Hematopoietic multipotent progenitor cell treated with erythropoietin and hydrocortisone succinate and interleukin-3 and kit ligand, for 15 days (in vitro differentiated cells): ENCODE measurements around the gene PTGER3.

Experiments
- DNase-seq: peaks from one replicate; pipeline ENCODE4 v3.0.0-alpha.2; 2015; ENCODE audit warnings: low spot score

The PTGER3 gene

DNA sequence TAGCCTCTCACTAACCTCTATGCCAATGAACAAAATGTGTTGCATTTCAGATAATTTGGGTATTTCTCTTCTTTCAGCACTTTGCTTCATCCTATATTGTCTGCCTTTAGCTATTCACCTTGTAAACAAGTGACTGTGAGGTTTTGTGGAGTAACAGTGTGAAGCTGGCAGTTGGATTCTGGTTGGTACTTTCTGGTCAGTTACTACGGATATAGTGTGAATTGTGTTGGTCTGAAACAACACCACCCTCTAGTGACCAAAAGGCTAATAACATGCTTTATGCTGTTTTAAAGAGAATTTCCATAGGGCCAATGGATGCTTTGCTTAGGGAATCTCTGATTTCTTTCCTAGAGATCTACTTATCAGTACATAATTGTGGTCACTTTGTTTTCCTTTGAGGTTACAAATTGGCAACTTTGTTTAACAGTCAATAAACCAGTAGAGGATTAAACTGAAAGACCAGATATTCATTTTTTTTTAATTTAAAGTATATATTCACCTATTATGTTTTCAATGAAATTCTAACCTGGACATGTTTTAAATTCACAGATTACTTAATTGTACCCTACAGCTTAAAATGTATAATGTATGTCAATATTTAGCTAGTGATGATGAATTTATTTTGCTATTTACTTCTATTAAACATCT is 2.5 kb upstream of the PTGER3 start:
- peak; percentile 56 for DNase-seq

DNA sequence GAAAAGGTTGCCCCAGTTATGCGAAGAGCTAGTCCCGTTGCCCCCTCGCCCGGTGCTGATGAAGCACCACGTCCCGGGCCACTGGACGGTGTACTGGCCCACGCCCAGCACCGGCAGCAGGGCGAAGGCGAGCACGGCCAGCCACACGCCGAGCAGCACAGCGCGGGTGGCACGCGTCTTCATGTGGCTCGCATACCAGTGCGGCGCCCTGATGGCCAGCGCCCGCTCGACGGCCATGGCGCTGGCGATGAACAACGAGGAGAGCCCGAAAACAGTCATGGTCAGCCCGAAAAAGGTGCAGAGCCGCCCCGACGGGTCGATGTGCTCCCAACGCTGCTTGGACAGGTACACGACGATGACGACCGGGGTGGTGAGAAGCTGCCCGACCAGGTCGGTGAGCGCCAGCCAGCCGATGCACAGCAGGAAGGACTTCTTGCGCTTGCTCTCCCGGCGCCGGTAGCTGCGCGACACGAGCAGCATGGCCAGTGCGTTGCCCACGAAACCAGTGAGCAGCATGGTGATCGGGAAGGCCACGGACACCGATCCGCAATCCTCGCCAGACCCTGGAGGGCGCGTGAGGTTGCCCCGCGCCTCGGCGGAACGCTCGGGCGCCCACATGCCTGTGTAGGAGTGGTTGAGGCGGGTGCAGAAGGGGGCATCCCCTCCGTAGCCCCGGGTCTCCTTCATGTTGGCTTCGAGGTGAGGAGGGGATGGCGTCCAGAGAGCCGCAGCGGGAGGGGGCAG is 553 bp downstream of the PTGER3 start:
- no peak for DNase-seq

DNA sequence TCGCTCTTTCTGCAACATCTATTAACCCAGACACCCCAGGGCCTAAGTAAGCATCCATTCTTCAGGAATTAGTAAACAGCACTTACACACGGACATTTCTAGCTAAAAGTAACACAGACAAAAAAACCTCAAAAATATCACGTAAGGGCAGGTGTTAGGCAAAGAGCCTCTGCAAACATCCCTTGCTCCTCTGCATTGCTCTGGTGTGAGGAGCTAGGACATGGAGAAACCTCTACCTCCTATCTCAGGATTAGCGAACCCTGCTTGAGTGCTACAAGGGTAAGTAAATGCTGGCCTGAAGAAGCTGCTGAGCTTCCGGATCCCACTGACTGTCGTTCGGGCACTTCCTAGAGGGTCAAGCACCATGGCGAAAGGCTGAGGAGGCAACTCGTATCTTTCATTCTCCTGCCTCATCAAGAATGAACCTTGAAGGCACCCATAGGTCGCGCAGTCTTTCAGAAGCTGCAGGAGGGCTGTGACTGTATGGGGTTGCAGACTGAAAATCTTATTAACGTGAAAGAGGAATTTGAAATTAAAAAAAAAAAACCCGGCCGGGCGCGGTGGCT is 2.1 kb downstream of the PTGER3 start:
- no peak for DNase-seq

- no peak for DNase-seq
Measured at GRCh38 chr1:71044833-71045232, 2.8 kb downstream of the PTGER3 start.

GRCh38 chr1:71043065-71043464 is 4.6 kb downstream of the PTGER3 start:
- DNase-seq = no peak

DNA sequence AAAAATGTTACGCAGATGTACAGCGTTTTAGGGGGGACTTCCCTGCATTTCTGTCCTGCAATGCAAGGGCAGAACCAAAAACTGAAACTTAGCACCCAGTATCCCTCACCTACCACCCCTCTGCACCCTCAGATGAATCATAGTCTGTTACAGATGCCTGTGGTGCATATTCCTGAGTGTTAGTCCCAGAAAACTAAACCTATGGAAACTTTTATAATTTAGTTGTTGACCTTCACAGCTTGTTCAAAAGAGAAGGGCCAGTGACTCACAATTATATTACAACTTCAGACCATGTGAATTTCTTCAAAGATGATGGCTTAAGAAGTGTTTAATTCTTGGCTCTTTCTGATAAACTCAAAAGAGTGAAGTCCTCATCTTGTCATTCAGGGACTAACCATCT is 5.8 kb downstream of the PTGER3 start:
- no peak for DNase-seq

GRCh38 chr1:71039661-71040262 is 7.9 kb downstream of the PTGER3 start:
- no peak for DNase-seq

GRCh38 chr1:71038942-71039341 is 8.7 kb downstream of the PTGER3 start:
- no peak for DNase-seq

- no peak for DNase-seq
Measured at GRCh38 chr1:71037829-71038620, 9.6 kb downstream of the PTGER3 start.

DNA sequence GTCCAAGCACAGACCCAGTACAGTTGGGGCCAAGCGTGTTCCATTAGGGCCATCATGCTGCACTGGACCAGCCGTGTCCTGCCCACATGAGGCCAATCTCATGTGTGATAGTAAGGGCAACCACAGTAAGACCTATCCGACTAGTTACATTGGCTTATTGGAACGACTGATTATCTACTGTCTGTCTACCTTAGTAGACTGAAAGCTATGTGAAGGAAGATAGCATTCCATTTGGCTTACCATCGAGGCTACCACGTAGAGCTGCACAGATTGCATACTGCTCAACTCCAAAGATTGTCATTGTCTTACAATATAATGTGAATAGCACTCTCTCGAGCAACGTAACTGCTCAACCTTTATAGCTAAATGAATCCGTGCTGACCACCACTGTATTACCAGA is 10.6 kb downstream of the PTGER3 start:
- DNase-seq = no peak

DNA sequence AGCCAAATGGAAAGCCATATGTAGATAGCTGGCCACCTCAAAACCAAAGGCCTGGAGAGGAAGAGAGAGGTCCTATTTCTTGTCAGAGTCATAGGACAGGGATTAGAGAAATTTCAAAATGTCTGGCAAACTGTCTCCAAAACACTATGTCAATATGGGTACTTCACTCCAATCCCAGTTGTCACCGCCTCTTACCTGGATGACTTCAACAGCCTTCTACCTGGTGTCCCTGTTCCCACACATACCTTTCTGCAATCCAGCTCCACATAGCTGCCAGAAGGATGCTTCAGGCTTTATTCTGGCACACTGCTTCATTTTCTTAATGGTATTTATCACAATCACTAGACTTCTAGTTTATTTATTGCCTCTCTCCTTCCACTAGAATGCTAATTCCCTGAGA is 14.5 kb downstream of the PTGER3 start:
- no peak for DNase-seq

GRCh38 chr1:71031426-71031825 is 16.2 kb downstream of the PTGER3 start:
- no peak for DNase-seq

- DNase-seq = no peak
Measured at GRCh38 chr1:71030026-71030425, 17.6 kb downstream of the PTGER3 start.

DNA sequence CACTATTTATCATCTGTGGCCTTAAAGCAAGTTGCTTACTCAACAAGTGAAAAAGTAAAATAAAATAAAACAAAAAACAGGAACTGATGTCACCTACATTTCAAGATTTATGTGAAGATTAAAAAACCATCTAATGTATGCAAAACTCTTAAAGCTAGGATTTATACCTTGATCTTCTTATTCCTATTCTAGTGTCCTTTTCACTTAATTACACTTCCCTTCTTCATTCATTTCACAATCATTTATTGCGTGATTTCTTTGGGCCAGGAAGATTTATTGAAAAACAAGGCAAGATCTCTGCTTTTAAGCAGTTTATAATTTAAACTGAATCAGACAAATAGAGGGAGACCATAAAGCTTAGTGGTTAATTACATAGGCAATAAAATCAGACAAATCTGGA is 18.6 kb downstream of the PTGER3 start:
- DNase-seq = no peak

GRCh38 chr1:71027991-71028390 is 19.6 kb downstream of the PTGER3 start:
- DNase-seq = no peak

DNA sequence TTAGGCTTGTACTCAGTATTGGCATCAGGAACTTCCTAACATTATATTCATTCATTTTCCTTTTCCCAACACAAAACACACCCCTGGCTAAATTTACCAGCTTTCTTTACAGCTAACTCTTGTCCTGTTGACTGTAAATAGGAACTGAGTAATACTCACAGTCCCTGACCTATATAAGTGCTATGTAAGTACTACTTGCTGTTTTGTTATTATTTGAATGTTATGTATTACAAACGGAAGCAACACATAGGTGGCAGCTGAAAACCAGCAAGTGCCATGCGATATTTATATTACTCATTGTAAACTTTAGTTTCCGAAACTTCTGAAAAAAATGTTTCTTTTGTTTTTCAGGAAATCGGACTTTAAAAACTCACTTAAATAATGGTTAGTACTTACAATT is 21.5 kb downstream of the PTGER3 start:
- DNase-seq = no peak

- no peak for DNase-seq
Measured at GRCh38 chr1:71023515-71023914, 24.1 kb downstream of the PTGER3 start.

DNA sequence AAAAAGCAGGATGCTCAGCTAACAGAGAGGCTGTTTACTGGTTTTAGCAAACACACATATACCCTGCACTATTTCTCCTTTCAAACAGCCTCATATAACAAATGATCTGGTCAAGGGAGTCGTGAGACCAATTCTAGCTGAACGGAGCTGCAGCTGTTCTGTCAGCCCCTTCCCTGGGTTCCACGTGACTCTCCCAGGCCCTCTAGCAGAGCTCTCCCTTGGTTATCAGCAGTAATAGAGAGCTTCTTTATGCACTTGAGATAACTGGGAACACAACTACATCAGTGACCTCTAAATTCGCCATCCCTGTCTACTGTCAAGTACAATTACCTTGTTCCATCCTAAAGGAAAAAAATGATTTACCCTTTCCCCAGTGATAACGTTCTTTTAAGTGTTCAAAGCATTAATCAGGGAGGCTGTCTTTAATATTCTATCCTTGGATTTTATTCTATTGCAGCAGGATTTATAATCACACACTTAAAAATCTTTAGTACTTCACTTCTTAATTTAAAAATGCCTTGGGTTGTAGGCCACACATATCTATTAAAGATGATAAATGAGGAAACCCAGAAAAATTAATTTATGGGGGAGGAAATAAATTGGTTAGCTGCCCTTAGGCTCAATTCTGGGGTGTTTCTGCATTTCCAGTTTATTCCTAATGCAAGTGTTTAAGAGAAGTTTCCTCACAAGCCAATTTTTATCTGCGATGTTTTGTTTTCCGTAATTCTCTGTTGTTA is 28.2 kb downstream of the PTGER3 start:
- no peak for DNase-seq

GRCh38 chr1:71018791-71019190 is 28.8 kb downstream of the PTGER3 start:
- no peak for DNase-seq

GRCh38 chr1:71015745-71016144 is 31.9 kb downstream of the PTGER3 start:
- DNase-seq = no peak

DNA sequence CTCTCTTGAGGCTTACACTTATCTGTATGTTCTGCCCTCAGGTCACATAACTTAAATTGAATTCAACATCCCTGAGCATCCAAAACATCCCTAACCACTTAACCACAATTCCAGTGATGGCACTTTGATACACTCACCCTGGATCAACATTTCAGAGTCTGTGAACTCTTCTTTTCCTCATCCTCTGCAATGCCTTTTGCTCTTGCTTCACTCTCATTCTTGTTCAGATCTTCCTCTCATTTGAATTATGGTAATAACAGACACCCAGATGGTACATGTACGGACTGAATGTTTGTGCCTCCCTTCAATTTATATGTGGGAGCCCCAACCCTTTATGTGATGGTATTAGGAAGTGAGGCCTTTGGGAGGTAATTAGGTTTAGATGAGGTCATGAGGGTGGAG is 33.4 kb downstream of the PTGER3 start:
- DNase-seq = no peak
